CD4-positive, alpha-beta T cell treated with Interleukin-12 subunit alpha and Interleukin-12 subunit beta, for 1 hour (primary cell): ENCODE results near the gene TLR9.
"Not testable (repeated sequence)": the region's sequence is repeated elsewhere in the genome, so short reads cannot be mapped to it uniquely, and the experiment has no call there.

Source experiments
- DNase-seq: peaks from one replicate; pipeline ENCODE4 v3.0.0-alpha.2; 2020

TLR9 gene

DNA sequence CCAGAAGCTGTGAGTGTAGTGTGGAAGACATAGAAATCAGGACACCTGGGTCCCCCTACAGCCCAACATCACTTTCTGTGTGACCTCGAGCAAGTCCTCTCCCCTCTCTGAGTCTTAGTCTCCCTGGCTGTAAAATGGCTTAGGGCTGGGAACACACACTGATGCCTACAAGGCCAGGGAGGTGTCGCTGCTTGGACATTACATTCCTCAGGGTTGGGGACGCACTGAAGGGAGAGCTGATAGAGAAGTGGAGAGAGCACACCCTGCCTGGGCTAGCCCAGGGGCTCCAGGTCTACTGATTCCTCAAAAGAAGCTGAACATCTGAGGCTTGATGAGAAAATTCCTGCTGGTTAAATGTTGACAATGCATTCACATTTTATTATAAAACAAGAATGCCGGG is 33.8 kb downstream of the TLR9 start:
- no peak for DNase-seq

DNA sequence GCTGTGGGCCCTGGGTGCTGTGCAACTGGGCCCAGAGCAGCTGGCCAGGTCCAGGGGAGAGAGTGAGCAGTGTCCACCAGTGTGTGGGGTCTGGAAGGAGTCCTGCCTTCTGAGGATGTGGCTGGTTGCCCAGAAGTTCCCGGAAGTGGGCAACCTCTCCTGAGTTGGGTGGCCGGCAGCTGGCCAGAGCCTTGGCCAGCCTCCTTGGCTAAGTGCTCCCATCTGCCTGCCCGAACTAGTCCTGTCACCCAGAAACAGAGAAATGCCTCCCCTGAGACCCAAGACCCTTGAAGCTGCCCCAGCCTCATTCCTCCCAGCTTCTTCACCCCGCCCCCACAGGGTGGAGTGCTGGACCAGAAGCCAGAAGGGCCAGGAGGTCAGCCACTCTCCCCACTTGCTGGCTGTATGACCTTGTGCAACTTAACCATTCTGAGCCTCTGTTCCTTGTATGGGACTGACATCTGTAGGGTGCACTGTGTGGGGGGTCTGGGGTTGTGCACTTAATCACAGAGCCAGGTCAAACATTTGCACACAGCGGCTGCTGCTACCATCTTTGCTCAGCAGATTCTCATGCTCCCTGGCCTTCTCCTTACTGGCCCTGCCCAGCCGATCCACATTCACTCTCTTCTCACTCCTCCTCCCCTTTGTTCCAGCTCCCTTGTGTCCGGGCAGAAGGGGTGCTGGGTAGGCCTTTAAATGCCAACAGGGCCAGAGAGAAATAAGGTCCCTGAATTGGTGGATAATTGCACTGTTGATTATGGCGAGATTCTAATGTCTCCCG is 35.0 kb downstream of the TLR9 start:
- DNase-seq: no peak

DNA sequence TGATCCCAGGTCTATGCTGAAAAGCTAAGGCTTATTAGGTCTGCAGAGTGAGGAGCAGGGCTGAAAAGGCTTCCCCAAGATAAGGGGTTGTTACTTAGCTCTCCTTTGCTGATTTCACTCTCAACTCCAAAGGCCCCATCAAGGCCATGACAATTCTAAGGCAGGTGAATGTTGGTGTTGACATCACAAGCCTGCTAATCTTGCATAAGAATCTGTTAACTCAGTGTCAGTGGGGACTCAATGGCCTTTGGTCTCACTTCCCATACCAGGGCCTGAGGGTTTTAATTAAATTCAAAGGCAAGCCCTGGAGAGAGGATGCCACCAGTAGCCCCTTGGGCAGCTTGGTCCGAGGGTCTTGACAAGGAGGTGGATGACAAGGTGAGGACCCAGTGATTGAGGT is 36.9 kb downstream of the TLR9 start:
- no peak for DNase-seq

DNA sequence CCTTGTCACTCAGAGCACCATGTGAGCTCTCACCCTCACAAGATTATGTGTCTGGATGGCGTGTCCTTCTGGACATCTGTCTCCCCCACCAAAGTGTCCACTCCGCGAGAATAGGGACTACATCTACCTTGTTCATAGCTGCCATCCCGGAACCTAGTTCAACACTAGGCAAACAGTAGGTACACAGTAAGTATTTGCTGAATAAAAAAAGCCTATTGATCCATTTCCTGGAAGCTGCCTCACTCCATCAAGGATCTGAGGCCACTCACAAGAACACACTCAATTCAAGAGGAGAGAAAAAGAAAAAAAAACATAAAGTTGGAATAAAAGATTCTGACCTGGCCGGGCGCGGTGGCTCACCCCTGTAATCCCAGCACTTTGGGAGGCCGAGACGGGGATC is 38.7 kb downstream of the TLR9 start:
- no peak for DNase-seq

DNA sequence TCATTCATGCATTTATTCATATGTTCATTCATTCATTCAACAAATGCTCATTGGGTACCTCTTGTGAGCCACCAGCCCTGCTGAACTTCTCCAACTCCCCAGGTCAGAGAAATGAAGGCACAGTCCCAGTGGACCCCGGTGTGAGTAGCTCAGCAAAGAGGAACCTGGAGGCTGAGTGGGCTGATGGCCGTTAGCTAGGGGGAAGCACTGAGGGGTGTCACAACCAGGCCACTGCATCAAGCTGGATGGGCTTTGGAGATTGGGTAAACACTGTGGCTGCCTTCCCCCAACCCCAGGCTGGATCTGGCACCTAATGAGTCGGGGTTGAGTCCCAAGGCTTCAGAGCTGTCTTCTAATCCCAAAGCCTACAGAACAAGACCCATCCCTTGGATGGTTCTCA is 39.6 kb downstream of the TLR9 start:
- DNase-seq: no peak

DNA sequence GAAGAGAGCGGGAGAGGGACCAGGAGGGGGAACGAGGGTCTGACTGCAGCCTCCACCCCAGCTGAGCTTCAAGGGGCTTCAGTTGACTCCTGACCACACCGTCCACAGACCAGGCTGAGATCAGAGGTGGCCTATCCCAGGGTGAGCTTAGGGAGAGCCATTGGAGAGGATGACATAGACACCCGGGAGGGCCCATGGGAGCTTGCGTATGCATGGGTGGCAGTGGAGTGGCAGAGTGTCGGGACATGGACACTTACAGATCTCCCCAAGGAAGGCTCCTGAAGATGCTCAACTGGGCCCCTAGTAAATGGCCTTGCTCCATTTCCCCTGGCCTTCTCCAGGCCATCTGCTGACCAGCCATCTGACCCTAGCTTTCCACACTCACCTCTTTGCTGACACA is 40.1 kb downstream of the TLR9 start:
- no peak for DNase-seq

DNA sequence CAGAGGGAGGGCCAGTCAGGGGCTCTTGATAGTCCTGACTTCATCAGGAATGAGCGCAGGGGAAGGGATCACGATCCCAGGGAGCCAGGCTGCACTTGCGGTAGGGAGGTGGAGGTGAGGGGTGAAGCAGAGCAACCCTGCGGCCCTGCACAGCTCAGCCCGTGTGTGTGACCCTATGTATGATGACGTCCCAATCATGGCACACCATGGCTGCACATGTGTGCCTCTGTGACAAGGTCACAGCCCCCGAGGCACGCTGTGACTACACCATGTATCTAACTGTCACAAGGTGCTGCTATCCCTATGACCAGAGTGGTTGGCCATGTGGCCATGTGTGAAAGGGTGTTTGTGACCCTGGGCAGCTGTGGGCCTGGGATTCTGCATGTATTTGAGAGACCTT is 40.8 kb downstream of the TLR9 start:
- no peak for DNase-seq

DNA sequence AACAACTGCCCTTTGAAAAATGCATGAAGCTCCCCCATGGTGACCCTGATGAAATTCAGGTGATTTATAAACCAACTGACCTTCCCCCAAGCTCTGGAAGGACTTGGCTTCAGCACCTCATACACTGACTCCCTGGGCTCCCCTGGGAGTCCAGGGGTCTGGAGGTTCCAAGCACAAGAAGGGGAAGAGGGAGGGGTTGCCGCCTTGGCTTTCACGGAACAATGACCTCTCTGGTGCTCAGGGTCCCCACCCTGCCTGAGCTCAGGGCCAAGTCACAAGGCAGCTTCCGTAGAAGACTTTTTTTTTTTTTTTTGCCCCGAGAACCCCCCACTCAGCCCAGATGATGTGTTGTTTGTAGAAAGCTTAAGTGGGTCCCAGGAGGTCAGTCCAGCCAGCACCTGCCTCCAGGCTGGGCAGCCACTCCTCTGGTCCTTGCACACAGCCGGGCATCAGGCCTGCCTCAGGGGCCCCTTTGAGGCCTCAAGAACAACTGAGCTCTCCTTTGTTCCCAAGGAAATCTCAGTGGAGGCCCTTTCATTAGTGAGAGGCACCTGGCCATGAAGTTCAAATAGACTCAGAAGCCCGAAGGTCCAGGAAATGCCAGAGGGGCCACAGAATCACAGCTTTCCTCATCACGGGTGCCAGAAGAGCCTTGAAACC is 41.5 kb downstream of the TLR9 start:
- DNase-seq: no peak

DNA sequence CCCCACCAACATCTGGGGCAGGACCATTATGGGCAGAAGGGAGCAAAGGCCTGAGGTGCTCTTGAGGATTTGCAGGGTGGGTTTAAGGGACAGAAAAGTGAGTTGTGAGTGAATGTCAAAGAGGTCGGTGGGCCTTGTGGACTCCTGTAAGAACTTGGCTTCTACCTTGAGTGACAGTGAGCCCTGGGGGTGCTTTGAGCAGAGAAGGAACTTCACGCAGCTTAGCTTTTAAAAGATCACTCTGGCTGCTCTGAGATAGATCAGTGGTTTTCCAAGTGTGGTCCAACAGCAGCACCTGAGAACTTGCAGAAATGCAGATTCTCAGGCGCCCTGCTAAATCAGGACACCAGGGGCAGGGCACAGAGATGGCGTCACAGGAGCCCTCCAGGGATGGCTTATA is 42.8 kb downstream of the TLR9 start:
- DNase-seq: no peak

DNA sequence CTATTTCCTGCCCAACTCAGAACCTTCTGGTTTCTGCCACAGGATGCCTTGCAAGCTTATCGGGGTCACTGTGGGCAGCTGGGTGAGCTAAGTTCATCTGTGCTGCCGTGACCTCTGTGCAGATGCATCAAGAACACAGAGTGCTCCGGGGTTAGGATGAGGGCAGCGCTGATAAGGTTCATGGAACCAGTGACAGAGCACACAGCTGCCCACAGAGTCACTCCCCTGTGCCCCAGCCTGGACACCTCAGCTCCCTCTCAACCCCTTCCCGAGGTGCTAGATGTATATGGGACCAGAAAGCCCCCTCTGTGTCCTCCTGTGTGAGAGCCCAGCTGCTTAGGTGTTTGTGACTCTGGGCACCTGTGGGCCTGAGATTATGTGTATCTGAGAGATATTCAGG is 43.2 kb downstream of the TLR9 start:
- no peak for DNase-seq

DNA sequence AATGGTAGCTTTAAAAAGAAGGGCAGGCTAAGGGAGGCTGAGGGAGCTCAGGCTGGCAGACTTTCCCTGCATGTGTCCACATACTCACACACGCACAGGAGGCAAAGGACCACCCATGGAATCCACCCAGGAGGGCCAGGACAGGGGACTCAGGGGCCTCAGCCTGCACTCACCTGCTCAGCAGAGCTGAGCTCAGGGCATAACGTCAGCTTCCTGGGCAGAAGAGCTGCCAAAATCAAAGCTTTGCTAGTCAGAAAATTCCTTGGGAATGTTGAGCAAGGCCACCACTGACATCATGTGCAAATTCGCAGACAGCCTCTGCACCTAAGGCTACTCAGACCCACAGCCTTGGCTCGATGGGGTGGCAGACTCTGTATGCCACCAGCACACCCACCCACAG is 43.9 kb downstream of the TLR9 start:
- no peak for DNase-seq

DNA sequence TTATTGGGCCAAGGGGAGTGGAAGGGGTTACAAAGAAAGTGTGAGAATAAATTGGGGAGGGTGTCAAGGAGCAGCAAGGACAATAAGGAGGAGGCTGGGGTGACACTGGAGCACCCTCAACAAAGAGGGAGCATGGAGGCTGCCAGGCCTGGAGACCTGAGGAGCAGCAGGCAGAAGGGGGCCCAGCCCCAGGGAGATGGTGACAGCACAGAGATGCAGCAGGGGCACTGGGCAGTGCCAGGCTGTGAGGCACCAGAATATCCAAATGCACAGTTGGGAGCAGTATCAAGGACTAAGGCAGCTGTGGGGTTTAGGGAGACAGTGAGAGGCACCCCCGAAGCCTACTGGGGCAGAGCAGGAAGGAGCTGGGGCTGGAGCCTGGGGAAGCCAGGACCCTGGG is 46.9 kb downstream of the TLR9 start:
- DNase-seq: no peak

DNA sequence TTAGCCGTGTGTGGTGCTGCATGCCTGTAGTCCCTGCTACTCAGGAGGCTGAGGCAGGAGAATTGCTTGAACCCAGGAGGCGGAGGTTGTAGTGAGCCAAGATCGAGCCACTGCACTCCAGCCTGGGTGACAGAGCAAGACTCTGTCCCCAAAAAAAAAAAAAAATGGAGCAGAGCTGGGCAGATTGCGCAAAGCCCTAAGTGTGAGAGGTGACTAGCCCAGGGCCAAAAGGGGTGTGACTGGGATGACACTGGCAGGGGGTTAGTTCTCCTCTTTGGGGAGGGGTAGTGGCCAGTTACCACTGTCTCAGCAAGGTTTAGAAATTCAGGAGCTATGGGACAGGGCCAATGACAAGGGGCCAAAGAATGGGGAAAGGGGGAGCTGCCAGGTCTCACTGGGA is 47.3 kb downstream of the TLR9 start:
- DNase-seq: not testable (repeated sequence)

DNA sequence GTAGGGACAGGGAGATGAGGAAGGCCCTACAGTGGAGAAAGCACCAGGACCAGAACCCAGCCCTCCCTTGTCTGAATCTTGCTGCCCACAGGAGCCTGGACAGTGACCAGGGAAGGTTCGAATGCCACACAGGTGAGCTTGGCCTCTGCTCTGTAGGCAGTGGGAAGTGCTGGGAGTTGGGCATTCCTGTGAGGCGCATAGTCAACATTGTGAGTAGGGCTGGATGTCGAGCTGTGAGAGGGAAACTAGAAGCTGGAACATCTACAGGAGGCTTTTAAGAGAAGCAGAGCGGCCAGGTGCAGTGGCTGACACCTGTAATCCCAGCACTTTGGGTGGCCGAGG is 47.8 kb downstream of the TLR9 start:
- DNase-seq: no peak

DNA sequence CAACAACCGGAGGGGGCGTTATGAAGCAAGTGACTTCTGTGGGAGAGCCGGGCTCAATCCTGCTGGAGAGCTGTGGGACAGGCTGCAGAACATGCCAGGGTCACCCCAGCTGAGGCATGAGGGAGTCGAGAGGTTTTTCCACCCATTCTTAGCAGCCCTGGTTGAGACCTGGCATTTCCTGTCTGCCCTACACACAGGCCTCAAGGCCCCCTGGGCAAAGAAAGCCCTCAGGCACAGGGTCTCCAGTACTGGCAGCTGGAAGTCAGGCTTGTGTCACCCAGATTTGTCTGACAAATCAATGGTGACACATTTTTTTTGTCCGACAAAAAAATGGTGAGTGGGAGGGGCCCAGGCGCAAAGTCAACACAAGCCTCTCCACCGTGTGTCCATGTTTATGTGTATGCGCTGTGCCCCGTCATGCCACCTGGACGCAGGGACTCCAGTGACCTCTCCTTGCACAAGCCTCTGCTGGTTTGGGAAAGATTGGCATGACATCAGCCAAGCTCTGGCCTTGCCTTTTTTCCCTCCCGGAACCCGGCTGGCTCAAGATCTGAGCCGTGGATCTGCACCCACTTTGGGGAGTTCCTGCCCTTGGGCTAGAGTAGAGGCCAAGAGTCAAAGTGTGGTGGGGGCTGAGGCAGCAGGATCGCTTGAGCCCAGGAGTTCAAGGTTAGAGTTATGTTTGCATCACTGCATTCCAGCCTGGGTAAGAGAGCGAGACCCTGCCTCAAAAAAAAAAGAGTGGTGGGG is 48.3 kb downstream of the TLR9 start:
- no peak for DNase-seq

DNA sequence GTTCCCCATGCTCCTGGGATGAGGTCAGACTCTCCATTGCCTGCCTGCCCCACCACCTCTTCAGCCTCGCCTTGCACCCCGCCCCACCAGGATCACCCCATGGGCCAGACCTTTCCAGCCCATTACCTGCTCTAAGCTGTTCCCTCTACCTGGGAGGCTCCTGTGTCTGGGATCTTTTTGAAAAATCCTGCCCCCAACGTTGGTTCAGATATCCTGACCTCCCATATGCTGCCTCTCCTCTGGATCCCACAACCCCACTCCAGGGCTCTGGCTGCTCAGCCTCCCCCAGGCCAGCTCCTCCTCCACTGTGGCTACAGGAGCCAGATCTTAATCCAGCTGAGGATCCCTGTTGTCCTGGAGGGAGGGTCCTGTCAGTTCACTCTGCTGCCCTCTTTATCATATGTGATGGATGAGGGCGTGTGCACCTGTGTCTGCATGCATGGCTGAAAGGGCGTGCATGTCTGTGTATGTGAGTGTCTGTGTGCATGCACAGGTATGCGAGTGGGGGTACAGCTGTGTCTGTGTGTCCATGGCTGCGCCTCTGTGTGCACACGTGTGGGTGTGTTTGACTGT is 49.2 kb downstream of the TLR9 start:
- no peak for DNase-seq

DNA sequence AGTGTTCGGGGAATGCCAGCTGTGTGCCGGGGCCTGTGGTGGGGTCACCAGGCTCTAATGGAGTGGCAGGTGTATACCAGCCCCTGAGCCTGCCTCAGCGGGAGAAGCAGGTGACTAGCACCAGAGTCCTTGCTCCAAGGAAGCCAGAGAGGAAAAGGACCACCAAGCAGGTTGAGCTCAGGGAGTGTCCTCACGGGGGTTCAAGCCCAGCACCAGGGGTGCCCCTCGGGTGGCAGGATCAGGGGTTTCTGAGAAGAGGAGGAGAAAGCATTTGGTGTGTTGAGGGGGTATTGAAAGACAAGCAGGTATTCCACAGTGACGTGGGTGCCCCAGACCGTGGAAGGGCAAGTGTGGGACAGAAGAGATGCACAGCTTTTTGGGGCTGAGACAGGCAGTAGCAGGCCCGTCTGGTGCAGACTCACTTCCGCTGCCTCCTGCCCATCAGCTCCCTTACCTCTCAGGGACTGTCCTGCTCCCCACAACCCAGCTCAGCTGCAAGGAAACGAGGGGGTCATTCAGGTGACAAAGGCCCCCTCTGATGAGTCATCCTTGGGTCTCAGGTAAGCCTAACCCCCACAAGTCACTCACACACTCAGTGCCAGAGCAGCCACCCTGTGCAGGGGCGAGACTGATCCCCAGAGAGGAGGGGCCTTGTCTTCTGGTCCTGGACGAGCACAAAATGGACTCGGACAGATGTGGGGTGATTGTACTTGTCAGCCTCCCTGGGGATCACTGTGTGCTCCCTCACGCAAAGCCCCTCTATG is 49.8 kb downstream of the TLR9 start:
- DNase-seq: no peak

DNA sequence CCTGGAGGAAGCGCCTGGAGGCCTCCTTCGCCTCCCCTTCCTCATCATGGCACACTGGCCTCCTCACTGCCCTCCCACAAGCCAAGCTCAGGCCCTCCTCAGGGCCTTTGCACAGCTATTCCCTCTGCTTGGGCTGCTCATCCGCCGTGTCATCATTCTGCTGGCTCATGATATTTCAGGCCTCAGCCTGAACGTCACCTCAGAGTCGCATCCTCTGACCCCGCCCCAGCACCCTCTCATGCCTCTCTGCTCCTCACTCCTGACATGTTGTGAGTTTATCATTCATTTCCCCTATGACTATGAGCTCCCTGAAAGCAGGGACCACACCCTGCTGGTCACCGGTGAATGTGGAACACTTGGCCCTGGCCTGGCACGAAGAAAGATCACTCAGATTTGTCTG is 50.5 kb downstream of the TLR9 start:
- DNase-seq: no peak

DNA sequence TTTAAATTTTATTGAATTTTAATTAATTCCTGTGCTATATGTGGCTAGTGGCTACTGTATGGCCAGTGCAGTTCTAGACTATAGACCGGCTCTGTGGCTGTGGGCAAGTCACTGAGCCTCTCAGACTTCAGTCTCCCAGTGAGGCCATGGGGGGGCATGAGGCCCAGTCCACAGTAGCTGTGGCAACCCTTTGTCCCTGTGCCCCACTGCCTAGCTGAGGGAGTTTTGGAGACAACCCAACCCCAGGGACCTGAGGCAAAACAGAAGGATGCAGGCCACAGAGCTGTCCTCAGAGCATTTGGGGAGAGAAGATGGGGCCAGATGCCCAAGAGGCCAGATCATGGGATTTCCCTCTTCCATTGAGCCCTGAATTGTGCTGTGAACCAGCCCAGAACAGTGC is 52.3 kb downstream of the TLR9 start:
- no peak for DNase-seq

DNA sequence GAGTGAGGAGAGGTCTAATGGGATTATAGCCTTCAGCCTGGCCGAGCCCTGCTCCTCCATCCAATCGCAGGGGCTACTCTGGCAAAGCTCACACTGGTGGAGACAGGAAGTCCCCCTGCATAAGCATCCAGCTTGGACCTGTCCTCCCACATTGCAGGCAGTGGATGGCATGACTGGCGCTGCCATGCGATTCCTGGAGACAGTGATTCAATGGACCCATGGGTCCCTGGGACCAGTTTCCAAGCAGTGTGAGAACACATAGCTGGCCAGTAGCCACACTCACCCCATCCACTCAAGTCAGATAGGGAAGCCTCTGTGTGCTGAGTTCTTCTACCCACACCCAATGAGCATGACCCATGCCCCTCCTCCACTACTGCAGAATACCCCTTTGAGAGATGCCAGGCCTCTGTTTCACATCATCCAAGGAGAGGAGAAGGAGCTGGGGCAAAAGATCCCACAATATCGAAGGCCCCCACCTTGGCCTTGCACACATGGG is 53.1 kb downstream of the TLR9 start:
- no peak for DNase-seq

DNA sequence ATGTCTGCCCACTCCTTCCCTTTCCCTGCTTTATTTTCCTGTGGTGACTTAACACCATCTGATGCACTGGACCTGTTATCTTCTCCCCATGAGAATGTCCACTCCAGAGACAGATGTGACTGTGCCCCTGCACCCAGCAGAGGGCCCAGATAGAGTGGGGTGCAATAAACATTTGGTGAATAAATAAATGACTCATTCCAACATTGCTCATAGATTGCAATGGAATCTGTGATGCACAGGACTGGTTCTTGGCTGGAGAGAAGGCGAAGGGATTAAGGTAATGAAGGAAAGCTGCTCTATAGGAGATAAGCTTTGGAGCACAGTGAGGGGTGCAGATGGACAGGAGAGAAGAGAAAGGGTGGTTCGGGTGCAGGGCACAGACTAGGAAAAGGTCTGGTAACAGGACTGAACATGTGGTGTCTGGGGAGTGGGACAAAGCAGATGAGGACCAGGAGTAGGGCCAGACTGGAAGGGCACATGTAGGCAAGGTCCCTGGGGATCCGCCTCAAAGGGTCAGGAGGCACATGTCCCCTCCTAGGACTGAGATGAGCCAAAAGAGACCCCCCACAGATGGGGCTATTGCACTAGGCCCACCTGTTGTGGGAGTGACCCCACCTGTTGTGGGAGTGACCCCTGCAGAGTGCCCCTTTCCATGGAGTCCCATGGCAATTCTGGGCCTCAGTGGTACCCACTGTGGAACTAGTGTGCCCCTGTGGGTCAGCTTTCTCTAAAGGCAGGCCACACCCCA is 53.8 kb downstream of the TLR9 start:
- no peak for DNase-seq
